Measurements from ENCODE around the gene NPL. TPM values are rescaled to one million over a fixed set of nuclear protein-coding genes. Genes with fewer than 3 reads are reported as not detected.

The NPL gene
- total RNA-seq, 1 experiment from 2014 or later: 6.9 TPM

GRCh38 chr1:182848736-182849135, 59.2 kb downstream of the NPL start:
- Histone ChIP-seq H3K9me3 (ENCODE audit: low read depth, low read length, poor library complexity, severe bottlenecking) (no peaks in the 10 kb centered on the region), H3K27ac (ENCODE audit: low read depth, low read length, poor library complexity, severe bottlenecking) (no peak overlapping the region), H3K4me3 (ENCODE audit: low read depth, low read length, poor library complexity, severe bottlenecking) (no peak overlapping the region), H3K36me3 (ENCODE audit: insufficient read depth, low read length, poor library complexity, severe bottlenecking) (peaks cover 97% of the 10 kb centered on the region), H3K4me1 (ENCODE audit: insufficient read depth, low read length, poor library complexity, severe bottlenecking) (peaks cover 7% of the 10 kb centered on the region), H3K27me3 (replicated peaks; ENCODE audit: insufficient read depth, low read depth, low read length, poor library complexity) (no peaks in the 10 kb centered on the region)
- ChIA-PET CTCF (no interaction called here), POLR2A (ENCODE audit: low non-redundant PET) (no interaction called here)
- TSS peak; percentile 1 for BruUV-seq (replicated peaks)
- TF ChIP-seq CTCF (conservative IDR thresholded peaks at IDR 0.05; ENCODE audit: low read depth, low read length) (no peak), EZH2 (IDR thresholded peaks at IDR 0.05; ENCODE audit: borderline replicate concordance, low read depth, low read length, poor library complexity, severe bottlenecking) (no peak)
- intact Hi-C loops (cut with micrococcal nuclease; ENCODE audit: unreplicated experiment): loop anchor here (5.0 kb wide), 1 partner anchor 34 kb away; no protein-coding TSS in a partner anchor
- DNase-seq (ENCODE audit: low spot score): no peak

- H3K36me3 ChIP-seq (ENCODE audit: insufficient read depth, low read length, poor library complexity, severe bottlenecking): peaks cover 97% of the 10 kb centered on the region
- ChIA-PET CTCF (no interaction called here), POLR2A (ENCODE audit: low non-redundant PET) (no interaction called here)
These were observed 60.7 kb downstream of the NPL start for GRCh38 chr1:182850319-182850718.

GRCh38 chr1:182851825-182852224, 62.3 kb downstream of the NPL start:
- ChIA-PET CTCF (no interaction called here), POLR2A (ENCODE audit: low non-redundant PET) (no interaction called here)
- DNase-seq (ENCODE audit: low spot score): no peak
- peaks cover 100% of the 10 kb centered on the region for H3K36me3 ChIP-seq (ENCODE audit: insufficient read depth, low read length, poor library complexity, severe bottlenecking)
- no peaks in the 10 kb centered on the region for H3K9me3 ChIP-seq (ENCODE audit: low read depth, low read length, poor library complexity, severe bottlenecking)
- no peak overlapping the region for H3K27ac ChIP-seq (ENCODE audit: low read depth, low read length, poor library complexity, severe bottlenecking)
- BruUV-seq (replicated peaks): no TSS peak
- no peak for TF ChIP-seq EZH2 (IDR thresholded peaks at IDR 0.05; ENCODE audit: borderline replicate concordance, low read depth, low read length, poor library complexity, severe bottlenecking)
- no peak for TF ChIP-seq CTCF (conservative IDR thresholded peaks at IDR 0.05; ENCODE audit: low read depth, low read length)
- H3K4me1 ChIP-seq (ENCODE audit: insufficient read depth, low read length, poor library complexity, severe bottlenecking): no peaks in the 10 kb centered on the region
- no peak overlapping the region for H3K4me3 ChIP-seq (ENCODE audit: low read depth, low read length, poor library complexity, severe bottlenecking)
- H3K27me3 ChIP-seq (replicated peaks; ENCODE audit: insufficient read depth, low read depth, low read length, poor library complexity): no peaks in the 10 kb centered on the region
- intact Hi-C loops (cut with micrococcal nuclease; ENCODE audit: unreplicated experiment): no loop called here

More at GRCh38 chr1:182850319-182850718, 60.7 kb downstream of the NPL start:
- Histone ChIP-seq H3K9me3 (ENCODE audit: low read depth, low read length, poor library complexity, severe bottlenecking) (no peaks in the 10 kb centered on the region), H3K4me1 (ENCODE audit: insufficient read depth, low read length, poor library complexity, severe bottlenecking) (no peaks in the 10 kb centered on the region), H3K27me3 (replicated peaks; ENCODE audit: insufficient read depth, low read depth, low read length, poor library complexity) (no peaks in the 10 kb centered on the region), H3K4me3 (ENCODE audit: low read depth, low read length, poor library complexity, severe bottlenecking) (no peak overlapping the region), H3K27ac (ENCODE audit: low read depth, low read length, poor library complexity, severe bottlenecking) (no peak overlapping the region)
- BruUV-seq (replicated peaks): no TSS peak
- no peak for DNase-seq (ENCODE audit: low spot score)
- intact Hi-C loops (cut with micrococcal nuclease; ENCODE audit: unreplicated experiment): no loop called here
- TF ChIP-seq CTCF (conservative IDR thresholded peaks at IDR 0.05; ENCODE audit: low read depth, low read length) (no peak), EZH2 (IDR thresholded peaks at IDR 0.05; ENCODE audit: borderline replicate concordance, low read depth, low read length, poor library complexity, severe bottlenecking) (no peak)
